ENCODE results near the gene LCP2. TPM values are rescaled to one million over a fixed set of nuclear protein-coding genes. Genes with fewer than 3 reads are reported as not detected.

Gene LCP2
- total and polyA plus RNA-seq, 2 of the 4 experiments (the other 2 are of a cell fraction): not detected

DNA sequence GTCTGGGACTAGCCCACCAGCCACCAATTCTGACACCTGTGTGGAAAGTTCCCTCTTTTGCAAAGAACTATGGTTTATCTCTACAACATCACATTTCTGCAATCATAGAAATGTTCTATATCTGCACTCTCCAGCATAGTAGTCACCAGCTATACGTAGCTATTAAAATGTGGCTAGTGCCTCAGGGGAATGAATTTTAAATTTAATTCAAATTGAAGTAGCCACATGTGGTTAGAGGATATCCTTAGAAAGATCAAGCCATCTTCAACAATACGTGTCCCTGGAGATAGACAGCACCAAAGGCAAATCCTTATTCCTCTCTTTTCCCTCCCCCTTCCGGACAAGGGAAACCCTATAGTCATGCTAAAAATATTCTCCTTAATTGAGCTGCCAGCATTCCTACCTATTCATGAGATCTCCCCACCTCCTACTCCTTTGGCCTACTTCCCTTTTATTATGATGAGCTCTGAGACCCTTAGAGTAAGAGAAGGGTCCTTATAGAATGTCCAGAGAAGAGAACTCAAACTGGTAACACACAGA lies 11.1 kb downstream of the LCP2 start:
- 80% methylated on average over 1 of the region's 3 CpGs; no CpG with 5 or more reads in 1 of the 2 experiments for WGBS, 2 experiments (ENCODE audit: extremely low coverage in 2 of 2, insufficient read length in 1 of 2)
- H3K27me3 ChIP-seq (ENCODE audit: control insufficient read depth, insufficient read depth, low read length): no peaks in the 10 kb centered on the region
- H3K4me2 ChIP-seq (ENCODE audit: low read depth, low read length): no peak overlapping the region
- no peak overlapping the region for H4K91ac ChIP-seq (ENCODE audit: insufficient read depth, low read depth, low read length)
- H3K27ac ChIP-seq (ENCODE audit: insufficient read depth, low read length): no peak overlapping the region
- intact Hi-C loops (cut with micrococcal nuclease) (no loop called here), dilution Hi-C loops (cut with HindIII; ENCODE audit: low sequenced_read_pairs, unreplicated experiment) (no loop called here), in situ Hi-C loops (cut with MboI; ENCODE audit: low sequenced_read_pairs) (no loop called here)
- H3K4me3 ChIP-seq (ENCODE audit: insufficient read depth, low read depth, low read length): no peak overlapping the region
- H3K4ac ChIP-seq (ENCODE audit: low read depth, low read length): no peak overlapping the region
- H3K9me1 ChIP-seq (ENCODE audit: insufficient read depth, low read length): no peaks in the 10 kb centered on the region
- H3K18ac ChIP-seq (ENCODE audit: low read depth, low read length): no peak overlapping the region
- no peak overlapping the region for H3K56ac ChIP-seq (ENCODE audit: extremely low read depth, insufficient read depth, low read length)
- H2AFZ ChIP-seq (replicated peaks; ENCODE audit: low read length, poor library complexity): no peak overlapping the region
- no peak overlapping the region for H3K23ac ChIP-seq (ENCODE audit: low read depth, low read length)
- no peak overlapping the region for H2BK20ac ChIP-seq (ENCODE audit: low read depth, low read length)
- no peak overlapping the region for H2BK5ac ChIP-seq (ENCODE audit: low read depth, low read length, poor library complexity, severe bottlenecking)
- TF ChIP-seq, protein P1, sequence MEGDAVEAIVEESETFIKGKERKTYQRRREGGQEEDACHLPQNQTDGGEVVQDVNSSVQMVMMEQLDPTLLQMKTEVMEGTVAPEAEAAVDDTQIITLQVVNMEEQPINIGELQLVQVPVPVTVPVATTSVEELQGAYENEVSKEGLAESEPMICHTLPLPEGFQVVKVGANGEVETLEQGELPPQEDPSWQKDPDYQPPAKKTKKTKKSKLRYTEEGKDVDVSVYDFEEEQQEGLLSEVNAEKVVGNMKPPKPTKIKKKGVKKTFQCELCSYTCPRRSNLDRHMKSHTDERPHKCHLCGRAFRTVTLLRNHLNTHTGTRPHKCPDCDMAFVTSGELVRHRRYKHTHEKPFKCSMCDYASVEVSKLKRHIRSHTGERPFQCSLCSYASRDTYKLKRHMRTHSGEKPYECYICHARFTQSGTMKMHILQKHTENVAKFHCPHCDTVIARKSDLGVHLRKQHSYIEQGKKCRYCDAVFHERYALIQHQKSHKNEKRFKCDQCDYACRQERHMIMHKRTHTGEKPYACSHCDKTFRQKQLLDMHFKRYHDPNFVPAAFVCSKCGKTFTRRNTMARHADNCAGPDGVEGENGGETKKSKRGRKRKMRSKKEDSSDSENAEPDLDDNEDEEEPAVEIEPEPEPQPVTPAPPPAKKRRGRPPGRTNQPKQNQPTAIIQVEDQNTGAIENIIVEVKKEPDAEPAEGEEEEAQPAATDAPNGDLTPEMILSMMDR (conservative IDR thresholded peaks at IDR 0.05; ENCODE audit: low read depth, low read length): no peak
- TF ChIP-seq FOS (IDR thresholded peaks at IDR 0.05; ENCODE audit: low read depth, low read length): no peak
- no peak for TF ChIP-seq MAZ (IDR thresholded peaks at IDR 0.05; ENCODE audit: borderline replicate concordance, low read depth, low read length)
- TF ChIP-seq NFE2L2 (IDR thresholded peaks at IDR 0.05; ENCODE audit: low read depth, low read length): no peak
- no peak for TF ChIP-seq CEBPB (IDR thresholded peaks at IDR 0.05; ENCODE audit: low read depth, low read length)
- TF ChIP-seq CHD1 (IDR thresholded peaks at IDR 0.05; ENCODE audit: low read depth, low read length): no peak
- no peak for TF ChIP-seq MXI1 (IDR thresholded peaks at IDR 0.05; ENCODE audit: borderline replicate concordance, low read depth, low read length)
- TF ChIP-seq MAFK (IDR thresholded peaks at IDR 0.05; ENCODE audit: low read depth, low read length): no peak
- TF ChIP-seq, protein P2, sequence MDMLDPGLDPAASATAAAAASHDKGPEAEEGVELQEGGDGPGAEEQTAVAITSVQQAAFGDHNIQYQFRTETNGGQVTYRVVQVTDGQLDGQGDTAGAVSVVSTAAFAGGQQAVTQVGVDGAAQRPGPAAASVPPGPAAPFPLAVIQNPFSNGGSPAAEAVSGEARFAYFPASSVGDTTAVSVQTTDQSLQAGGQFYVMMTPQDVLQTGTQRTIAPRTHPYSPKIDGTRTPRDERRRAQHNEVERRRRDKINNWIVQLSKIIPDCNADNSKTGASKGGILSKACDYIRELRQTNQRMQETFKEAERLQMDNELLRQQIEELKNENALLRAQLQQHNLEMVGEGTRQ (IDR thresholded peaks at IDR 0.05; ENCODE audit: low read depth, low read length): no peak
- TF ChIP-seq RCOR1 (IDR thresholded peaks at IDR 0.05; ENCODE audit: insufficient replicate concordance, low read length): no peak
- TF ChIP-seq, protein P3, sequence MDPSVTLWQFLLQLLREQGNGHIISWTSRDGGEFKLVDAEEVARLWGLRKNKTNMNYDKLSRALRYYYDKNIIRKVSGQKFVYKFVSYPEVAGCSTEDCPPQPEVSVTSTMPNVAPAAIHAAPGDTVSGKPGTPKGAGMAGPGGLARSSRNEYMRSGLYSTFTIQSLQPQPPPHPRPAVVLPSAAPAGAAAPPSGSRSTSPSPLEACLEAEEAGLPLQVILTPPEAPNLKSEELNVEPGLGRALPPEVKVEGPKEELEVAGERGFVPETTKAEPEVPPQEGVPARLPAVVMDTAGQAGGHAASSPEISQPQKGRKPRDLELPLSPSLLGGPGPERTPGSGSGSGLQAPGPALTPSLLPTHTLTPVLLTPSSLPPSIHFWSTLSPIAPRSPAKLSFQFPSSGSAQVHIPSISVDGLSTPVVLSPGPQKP (IDR thresholded peaks at IDR 0.05; ENCODE audit: borderline replicate concordance, low read depth, low read length): no peak
- TF ChIP-seq SMC3 (IDR thresholded peaks at IDR 0.05; ENCODE audit: low read depth, low read length): no peak
- no peak overlapping the region for H3K9ac ChIP-seq (ENCODE audit: low read depth, low read length)
- no peak overlapping the region for H2BK120ac ChIP-seq (ENCODE audit: low read depth, low read length)
- no peak for DNase-seq
- H2BK15ac ChIP-seq (ENCODE audit: low read depth, low read length): no peak overlapping the region
- no peaks in the 10 kb centered on the region for H3K79me1 ChIP-seq (ENCODE audit: low read depth in 1 of 2, low read length in 2 of 2)
- H4K5ac ChIP-seq (ENCODE audit: low read depth, low read length): no peak overlapping the region
- no TSS peak for BruUV-seq (replicated peaks)
- H3K9me3 ChIP-seq (ENCODE audit: control insufficient read depth, insufficient read depth, low read length): no peaks in the 10 kb centered on the region
- H3K14ac ChIP-seq (replicated peaks; ENCODE audit: low read depth, low read length): no peak overlapping the region
- no peak overlapping the region for H2AK9ac ChIP-seq (replicated peaks; ENCODE audit: low read depth, low read length, poor library complexity)
- H4K8ac ChIP-seq (ENCODE audit: low read depth in 2 of 2, low read length in 2 of 2): no peak overlapping the region
- H2AK5ac ChIP-seq (ENCODE audit: low read depth, low read length): no peak overlapping the region
- no peaks in the 10 kb centered on the region for H4K20me1 ChIP-seq (ENCODE audit: insufficient read depth, low read length)
- H3K4me1 ChIP-seq (ENCODE audit: control insufficient read depth, insufficient read depth, low read length): no peaks in the 10 kb centered on the region
- CTCF ChIA-PET: no interaction called here
- no peaks in the 10 kb centered on the region for H3K36me3 ChIP-seq (ENCODE audit: control insufficient read depth, insufficient read depth, low read length)
- POLR2A ChIA-PET (ENCODE audit: unreplicated experiment): no interaction called here
- ATAC-seq (ENCODE audit: low read depth): no peak
